ENCODE results near the gene UBAC2.
"Not testable (repeated sequence)": the region's sequence is repeated elsewhere in the genome, so short reads cannot be mapped to it uniquely, and the experiment has no call there.

The UBAC2 gene

GRCh38 chr13:99407906-99408702 lies 207.4 kb downstream of the UBAC2 start:
- DNase-seq, result no peak
- no peaks in the 10 kb centered on the region for H3K4me1 ChIP-seq
- H3K4me3 ChIP-seq (ENCODE audit: low read depth, low read length), result no peak overlapping the region
- TF ChIP-seq, protein P1, sequence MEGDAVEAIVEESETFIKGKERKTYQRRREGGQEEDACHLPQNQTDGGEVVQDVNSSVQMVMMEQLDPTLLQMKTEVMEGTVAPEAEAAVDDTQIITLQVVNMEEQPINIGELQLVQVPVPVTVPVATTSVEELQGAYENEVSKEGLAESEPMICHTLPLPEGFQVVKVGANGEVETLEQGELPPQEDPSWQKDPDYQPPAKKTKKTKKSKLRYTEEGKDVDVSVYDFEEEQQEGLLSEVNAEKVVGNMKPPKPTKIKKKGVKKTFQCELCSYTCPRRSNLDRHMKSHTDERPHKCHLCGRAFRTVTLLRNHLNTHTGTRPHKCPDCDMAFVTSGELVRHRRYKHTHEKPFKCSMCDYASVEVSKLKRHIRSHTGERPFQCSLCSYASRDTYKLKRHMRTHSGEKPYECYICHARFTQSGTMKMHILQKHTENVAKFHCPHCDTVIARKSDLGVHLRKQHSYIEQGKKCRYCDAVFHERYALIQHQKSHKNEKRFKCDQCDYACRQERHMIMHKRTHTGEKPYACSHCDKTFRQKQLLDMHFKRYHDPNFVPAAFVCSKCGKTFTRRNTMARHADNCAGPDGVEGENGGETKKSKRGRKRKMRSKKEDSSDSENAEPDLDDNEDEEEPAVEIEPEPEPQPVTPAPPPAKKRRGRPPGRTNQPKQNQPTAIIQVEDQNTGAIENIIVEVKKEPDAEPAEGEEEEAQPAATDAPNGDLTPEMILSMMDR (IDR thresholded peaks at IDR 0.05; ENCODE audit: low read depth, low read length), result no peak
- peaks cover 4% of the 10 kb centered on the region; the same call in 1 of the 2 replicates for H3K27me3 ChIP-seq
- H3K36me3 ChIP-seq, result no peaks in the 10 kb centered on the region
- H3K9me3 ChIP-seq, result no peaks in the 10 kb centered on the region

DNA sequence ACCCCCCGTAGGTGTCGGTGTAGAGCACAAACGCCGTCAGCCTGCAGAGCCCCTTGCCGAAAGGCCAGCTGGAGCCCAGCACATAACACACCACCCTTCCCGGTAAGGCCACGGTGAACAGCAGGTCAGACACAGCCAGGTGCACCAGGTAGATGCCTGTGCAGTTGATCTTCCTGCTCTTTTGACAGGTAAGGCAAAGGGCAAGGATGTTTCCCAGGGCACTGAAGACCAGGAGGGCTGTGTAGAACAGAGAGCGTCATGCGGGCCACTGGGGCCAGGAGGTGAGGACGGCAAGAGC lies 208.0 kb downstream of the UBAC2 start:
- TF ChIP-seq, protein P1 (IDR thresholded peaks at IDR 0.05; ENCODE audit: low read depth, low read length), result no peak
- no peak for DNase-seq
- peaks cover 4% of the 10 kb centered on the region; the same call in 1 of the 2 replicates for H3K27me3 ChIP-seq
- H3K4me1 ChIP-seq, result no peaks in the 10 kb centered on the region
- no peaks in the 10 kb centered on the region for H3K9me3 ChIP-seq
- H3K36me3 ChIP-seq, result no peaks in the 10 kb centered on the region
- H3K4me3 ChIP-seq (ENCODE audit: low read depth, low read length), result no peak overlapping the region

- H3K27me3 ChIP-seq; DNase-seq; H3K4me1 ChIP-seq; H3K36me3 ChIP-seq; H3K9me3 ChIP-seq; H3K4me3 ChIP-seq (ENCODE audit: low read depth, low read length): not testable (repeated sequence)
Observed at GRCh38 chr13:99409461-99410083, 208.9 kb downstream of the UBAC2 start.

DNA sequence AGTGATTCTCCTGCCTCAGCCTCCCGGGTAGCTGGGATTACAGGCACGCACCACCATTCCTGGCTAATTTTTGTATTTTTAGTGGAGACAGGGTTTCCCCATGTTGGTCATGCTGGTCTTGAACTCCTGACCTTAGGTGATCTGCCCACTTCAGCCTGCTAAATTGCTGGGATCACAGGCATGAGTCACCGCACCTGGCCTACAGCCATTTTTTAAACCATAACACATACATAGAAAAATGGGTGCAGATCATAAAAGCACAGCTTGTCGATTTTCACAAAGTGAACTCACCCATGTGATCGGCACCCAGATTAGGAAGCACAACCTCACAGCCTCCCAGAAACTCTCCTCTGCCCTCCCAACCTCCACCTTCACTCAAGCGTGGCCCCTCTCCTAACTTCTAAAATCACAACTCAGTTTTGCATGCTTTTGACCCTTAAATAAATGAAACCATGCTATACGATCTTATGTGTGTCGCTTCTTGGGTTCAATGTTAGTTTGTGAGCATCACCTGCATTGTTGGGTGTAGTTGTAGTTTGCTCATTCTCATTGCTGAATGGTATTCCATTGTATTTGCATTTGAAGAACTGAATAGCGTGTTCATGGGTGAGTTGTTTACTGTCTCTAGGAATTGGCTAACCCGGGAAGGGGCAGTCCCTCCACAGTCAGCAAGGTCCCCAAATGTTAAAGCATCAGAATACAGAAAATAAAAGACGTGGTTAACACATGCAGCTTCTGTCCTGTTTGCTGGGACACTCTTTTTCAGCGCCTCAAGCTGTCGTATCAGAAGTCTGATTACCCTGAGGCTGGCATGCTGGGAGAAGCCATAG lies 210.2 kb downstream of the UBAC2 start:
- not testable (repeated sequence) for H3K36me3 ChIP-seq; DNase-seq; H3K4me3 ChIP-seq (ENCODE audit: low read depth, low read length); H3K27me3 ChIP-seq; H3K9me3 ChIP-seq; H3K4me1 ChIP-seq

DNA sequence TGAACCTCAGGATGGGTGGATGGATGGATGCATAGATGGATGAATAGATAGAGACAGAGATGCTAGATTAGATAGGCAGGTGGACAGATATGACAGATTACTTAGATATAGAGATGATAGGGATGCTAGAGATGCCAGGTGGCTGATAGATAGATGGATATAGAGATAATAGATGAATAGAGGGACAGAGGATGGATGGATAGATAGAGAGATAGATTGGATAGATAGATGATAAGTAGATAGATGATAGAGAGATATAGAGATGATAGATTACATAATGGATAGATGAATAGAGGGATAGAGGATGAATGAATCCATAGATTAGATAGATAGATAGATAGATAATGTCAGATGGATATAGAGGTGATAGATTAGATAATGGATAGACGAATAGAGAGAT lies 212.2 kb downstream of the UBAC2 start:
- Histone ChIP-seq H3K4me1 (no peaks in the 10 kb centered on the region), H3K9me3 (no peaks in the 10 kb centered on the region; the same call in 1 of the 2 replicates), H3K36me3 (no peaks in the 10 kb centered on the region), H3K4me3 (ENCODE audit: low read depth, low read length) (no peak overlapping the region), H3K27me3 (no peaks in the 10 kb centered on the region; the same call in 1 of the 2 replicates)
- DNase-seq, result no peak
- TF ChIP-seq, protein P1 (IDR thresholded peaks at IDR 0.05; ENCODE audit: low read depth, low read length), result no peak

DNA sequence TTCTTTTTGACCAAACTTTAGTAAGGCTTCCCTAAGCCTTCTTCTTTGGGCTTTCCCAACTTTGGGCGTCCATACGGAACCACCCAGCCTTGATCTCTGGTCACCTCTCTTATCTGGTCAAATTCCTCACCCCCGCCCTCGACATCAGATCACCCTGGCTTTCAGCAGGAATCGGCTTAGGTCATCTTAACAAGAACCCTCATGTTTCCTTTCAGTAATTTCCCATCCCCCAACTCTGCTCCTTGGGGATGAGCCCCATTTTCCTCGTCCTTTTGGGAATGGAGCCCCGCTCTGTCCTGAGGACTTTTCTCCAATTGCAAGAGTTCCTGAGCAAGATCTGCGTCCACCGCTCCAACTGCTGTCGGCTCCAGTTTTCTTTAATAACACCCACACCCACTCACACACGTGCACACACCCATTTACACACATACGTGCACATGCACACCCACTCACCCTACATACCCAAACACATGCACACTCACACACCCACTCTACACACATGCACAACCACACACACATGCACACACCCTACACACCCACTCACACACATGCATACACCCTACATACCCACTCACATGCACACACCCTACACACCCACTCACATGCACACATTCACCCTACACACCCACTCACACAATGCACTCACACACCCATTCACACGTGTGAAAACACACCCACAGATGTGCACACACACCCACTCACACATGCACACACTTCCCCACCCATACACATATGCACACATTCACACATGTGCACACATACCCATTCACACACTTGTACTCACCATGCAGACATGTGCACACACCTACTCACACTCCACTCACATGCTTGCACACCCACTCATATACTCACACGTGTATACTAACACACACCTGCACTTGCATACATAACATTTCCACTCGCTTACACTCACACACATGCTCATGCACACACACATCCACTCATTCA lies 213.7 kb downstream of the UBAC2 start:
- no peaks in the 10 kb centered on the region; the same call in 1 of the 2 replicates for H3K9me3 ChIP-seq
- H3K27me3 ChIP-seq, result no peaks in the 10 kb centered on the region; the same call in 1 of the 2 replicates
- no peaks in the 10 kb centered on the region for H3K36me3 ChIP-seq
- TF ChIP-seq, protein P1 (IDR thresholded peaks at IDR 0.05; ENCODE audit: low read depth, low read length), result no peak
- no peak overlapping the region for H3K4me3 ChIP-seq (ENCODE audit: low read depth, low read length)
- H3K4me1 ChIP-seq, result no peaks in the 10 kb centered on the region
- no peak for DNase-seq
